Muscle layer of colon (tissue), 2 donors: Measurements from ENCODE around the gene GCG.

ENCODE experiments used
- H3K27ac ChIP-seq: one replicate; pipeline ENCODE4 v1.7.0; 2013; ENCODE audit warnings: low read depth, mild to moderate bottlenecking, low read length, moderate library complexity
- H3K27me3 ChIP-seq, 2 donors: one replicate each; pipeline ENCODE4 v1.7.0; 2013; ENCODE audit warnings: low read length in 2 of 2, mild to moderate bottlenecking in 2 of 2; ENCODE audit not compliant: insufficient read depth in 2 of 2, control insufficient read depth in 1 of 2
- H3K36me3 ChIP-seq: one replicate; pipeline ENCODE4 v1.7.0; 2013; ENCODE audit warnings: mild to moderate bottlenecking, low read length; ENCODE audit not compliant: insufficient read depth
- H3K4me1 ChIP-seq: one replicate; pipeline ENCODE4 v1.7.0; 2013; ENCODE audit warnings: mild to moderate bottlenecking, low read length; ENCODE audit not compliant: insufficient read depth
- H3K4me3 ChIP-seq, 2 donors: one replicate each; pipeline ENCODE4 v1.7.0; 2013; ENCODE audit warnings: low read length in 2 of 2, low read depth in 1 of 2, mild to moderate bottlenecking in 1 of 2, moderate library complexity in 1 of 2
- H3K9ac ChIP-seq: one replicate; pipeline ENCODE4 v1.7.0; 2013; ENCODE audit warnings: low read length
- H3K9me3 ChIP-seq: one replicate; pipeline ENCODE4 v1.7.0; 2013; ENCODE audit warnings: mild to moderate bottlenecking, low read length
- donor health status: abdominal sarcoma.
- donor health status: Adenocarcinoma of cecum.

GCG gene

DNA sequence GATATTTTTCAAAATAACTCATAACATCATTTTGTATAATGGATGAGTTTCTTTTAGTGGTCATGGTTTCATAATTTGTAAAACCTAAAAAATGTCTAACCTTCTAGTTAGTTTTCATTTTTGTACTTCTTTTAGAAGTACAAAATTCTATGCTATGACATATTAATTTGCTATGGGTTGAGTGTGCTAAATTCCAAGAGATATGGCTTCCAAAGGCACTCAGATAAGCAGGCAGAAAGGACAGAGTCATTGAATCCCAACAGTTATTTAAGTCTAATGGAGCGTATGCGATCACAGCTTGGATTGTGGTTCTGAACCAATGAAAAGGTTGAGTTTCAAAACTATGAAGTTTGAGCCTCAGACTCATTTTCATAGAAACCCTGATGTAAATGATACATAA is 37.0 kb downstream of the GCG start:
- no peak overlapping the region for H3K27ac ChIP-seq
- no peak overlapping the region for H3K4me3 ChIP-seq
- no peaks in the 10 kb centered on the region for H3K36me3 ChIP-seq
- no peaks in the 10 kb centered on the region for H3K9me3 ChIP-seq
- no peak overlapping the region for H3K9ac ChIP-seq
- peaks cover 10% of the 10 kb centered on the region for H3K4me1 ChIP-seq
- H3K27me3 ChIP-seq: no peaks in the 10 kb centered on the region

- H3K4me3 ChIP-seq: no peak overlapping the region
- H3K27ac ChIP-seq: no peak overlapping the region
- peaks cover 10% of the 10 kb centered on the region for H3K4me1 ChIP-seq
- H3K27me3 ChIP-seq: no peaks in the 10 kb centered on the region
- H3K36me3 ChIP-seq: no peaks in the 10 kb centered on the region
- H3K9ac ChIP-seq: no peak overlapping the region
- no peaks in the 10 kb centered on the region for H3K9me3 ChIP-seq
Observed at GRCh38 chr2:162114271-162114670, 37.8 kb downstream of the GCG start.

DNA sequence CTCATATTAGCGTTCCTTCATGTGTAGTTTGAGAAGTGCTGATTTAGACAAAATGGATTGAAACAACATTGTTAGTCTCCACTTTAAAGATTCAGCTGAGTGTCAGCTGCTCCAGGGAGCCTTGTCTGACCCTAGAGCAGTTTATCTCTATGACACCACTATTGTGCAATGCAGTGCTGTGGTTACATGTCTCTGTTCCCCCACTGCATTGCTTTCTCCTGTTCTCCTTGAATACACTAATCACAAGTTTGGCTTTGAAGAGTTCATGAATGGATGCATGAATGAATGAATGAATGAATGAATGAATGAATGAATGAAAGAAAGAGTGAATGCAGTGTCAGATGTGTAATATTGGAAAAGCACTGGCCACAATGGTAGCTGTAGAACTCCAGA is 38.3 kb downstream of the GCG start:
- no peak overlapping the region for H3K27ac ChIP-seq
- no peaks in the 10 kb centered on the region for H3K36me3 ChIP-seq
- no peaks in the 10 kb centered on the region for H3K9me3 ChIP-seq
- no peaks in the 10 kb centered on the region for H3K27me3 ChIP-seq
- peaks cover 9% of the 10 kb centered on the region for H3K4me1 ChIP-seq
- H3K4me3 ChIP-seq: no peak overlapping the region
- no peak overlapping the region for H3K9ac ChIP-seq

DNA sequence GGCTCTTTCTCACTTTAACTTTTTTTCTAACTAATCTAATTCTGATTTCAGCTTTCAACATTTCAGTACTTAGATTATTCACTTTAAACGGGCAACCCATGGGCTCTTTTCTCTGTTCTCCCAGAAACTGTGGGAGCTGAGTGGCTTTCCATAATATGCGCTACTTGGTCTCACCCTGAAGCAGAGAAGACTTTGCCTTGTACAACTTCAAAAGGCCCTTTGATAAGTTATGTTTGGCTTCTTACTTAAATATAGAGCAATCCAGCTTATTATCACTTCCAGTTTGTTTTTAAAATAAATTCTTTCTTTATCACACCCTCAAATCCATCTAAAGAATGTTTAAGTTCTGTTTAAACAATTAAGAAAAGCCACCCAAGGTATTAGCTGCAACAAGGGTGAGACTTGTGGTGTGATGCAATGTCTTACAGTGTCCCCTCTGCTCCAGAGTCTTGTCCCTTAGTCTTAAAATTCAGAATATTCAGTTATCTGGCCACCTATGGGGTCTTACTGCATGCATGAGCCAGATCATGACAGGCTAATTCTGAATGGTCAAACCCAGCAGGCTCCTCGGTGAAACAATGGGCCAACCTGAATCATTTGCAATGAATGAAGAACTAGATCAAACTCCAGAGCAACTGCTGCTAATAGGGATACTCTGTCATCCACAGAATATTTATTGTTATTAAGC is 38.8 kb downstream of the GCG start:
- no peaks in the 10 kb centered on the region for H3K9me3 ChIP-seq
- H3K27me3 ChIP-seq: no peaks in the 10 kb centered on the region
- H3K4me1 ChIP-seq: peaks cover 3% of the 10 kb centered on the region
- no peaks in the 10 kb centered on the region for H3K36me3 ChIP-seq
- H3K27ac ChIP-seq: no peak overlapping the region
- no peak overlapping the region for H3K4me3 ChIP-seq
- H3K9ac ChIP-seq: no peak overlapping the region

GRCh38 chr2:162111958-162112850 is 39.8 kb downstream of the GCG start:
- no peak overlapping the region for H3K4me3 ChIP-seq
- no peaks in the 10 kb centered on the region for H3K4me1 ChIP-seq
- H3K27ac ChIP-seq: no peak overlapping the region
- no peaks in the 10 kb centered on the region for H3K27me3 ChIP-seq
- no peaks in the 10 kb centered on the region for H3K36me3 ChIP-seq
- no peaks in the 10 kb centered on the region for H3K9me3 ChIP-seq
- no peak overlapping the region for H3K9ac ChIP-seq

DNA sequence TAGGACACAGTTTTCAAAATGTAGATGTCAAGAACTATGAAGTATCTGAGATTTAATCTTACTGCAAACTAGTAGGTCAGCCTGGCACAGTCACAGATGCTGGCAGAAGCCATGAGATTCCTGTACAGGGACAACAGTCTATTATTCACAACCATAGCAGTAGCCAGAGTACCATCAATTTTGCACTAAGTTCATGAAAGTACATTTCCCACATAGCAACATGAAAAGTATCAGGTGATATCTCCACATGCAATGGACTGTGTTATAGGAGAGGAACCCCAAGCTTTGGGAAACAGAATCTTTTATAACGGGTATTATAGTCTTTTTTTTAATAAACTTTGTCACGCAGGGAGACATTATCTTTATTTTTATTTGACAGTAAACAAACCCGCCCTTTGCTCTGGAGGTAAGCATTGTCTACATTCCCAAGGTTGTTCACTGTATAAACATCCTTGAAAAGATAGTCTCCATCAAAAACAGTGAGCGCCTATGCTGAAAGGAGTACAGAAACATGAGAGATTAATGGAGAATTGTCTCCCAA is 44.6 kb downstream of the GCG start:
- Histone ChIP-seq H3K9ac (no peak overlapping the region), H3K27ac (no peak overlapping the region), H3K27me3 (peaks cover 0 to 3% of the 10 kb centered on the region in 2 donors), H3K4me3 (no peak overlapping the region), H3K9me3 (no peaks in the 10 kb centered on the region), H3K36me3 (no peaks in the 10 kb centered on the region), H3K4me1 (no peaks in the 10 kb centered on the region)

- Histone ChIP-seq H3K27me3 (peaks cover 0 to 3% of the 10 kb centered on the region in 2 donors), H3K4me3 (no peak overlapping the region), H3K9ac (no peak overlapping the region), H3K9me3 (no peaks in the 10 kb centered on the region), H3K36me3 (no peaks in the 10 kb centered on the region), H3K4me1 (no peaks in the 10 kb centered on the region), H3K27ac (no peak overlapping the region)
Observed at GRCh38 chr2:162106746-162107145, 45.3 kb downstream of the GCG start.

GRCh38 chr2:162106146-162106551 is 45.9 kb downstream of the GCG start:
- Histone ChIP-seq H3K36me3 (no peaks in the 10 kb centered on the region), H3K4me1 (no peaks in the 10 kb centered on the region)

DNA sequence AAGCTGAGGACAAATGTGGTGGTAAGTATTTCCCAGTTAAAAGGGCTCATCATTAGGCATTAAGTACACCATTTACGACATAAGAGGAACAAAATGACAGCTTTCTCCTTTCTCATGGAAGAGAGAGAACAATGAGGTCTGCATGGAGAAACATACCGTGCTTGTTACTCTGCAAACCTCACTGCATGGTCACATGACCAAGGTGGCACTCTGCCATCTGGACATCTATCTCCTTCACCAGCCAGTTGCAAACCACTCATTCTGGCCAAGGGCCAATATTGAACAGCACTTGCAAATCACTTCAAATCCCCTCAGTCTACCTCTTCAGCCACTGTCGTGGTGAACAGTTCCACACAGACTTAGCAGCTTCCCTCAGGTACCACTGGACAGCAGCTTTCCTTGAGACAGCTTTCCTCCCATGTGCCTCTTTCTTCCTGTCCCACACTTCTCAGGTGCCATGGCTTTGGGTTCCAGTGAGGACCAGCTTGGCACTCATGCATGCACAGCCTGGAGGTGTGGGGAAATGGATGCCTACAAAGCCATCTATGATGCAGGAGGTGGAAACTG is 48.5 kb downstream of the GCG start:
- Histone ChIP-seq H3K9ac (no peak overlapping the region), H3K4me3 (no peak overlapping the region), H3K9me3 (no peaks in the 10 kb centered on the region), H3K36me3 (no peaks in the 10 kb centered on the region), H3K27ac (no peak overlapping the region), H3K27me3 (peaks cover 0 to 3% of the 10 kb centered on the region in 2 donors), H3K4me1 (no peaks in the 10 kb centered on the region)

More at GRCh38 chr2:162106146-162106551, 45.9 kb downstream of the GCG start:
- no peak overlapping the region for H3K9ac ChIP-seq
- no peak overlapping the region for H3K27ac ChIP-seq
- H3K27me3 ChIP-seq: peaks cover 0 to 3% of the 10 kb centered on the region in 2 donors
- H3K4me3 ChIP-seq: no peak overlapping the region
- H3K9me3 ChIP-seq: no peaks in the 10 kb centered on the region

- H3K27ac ChIP-seq: no peak overlapping the region
Observed at GRCh38 chr2:162100579-162100978, 51.5 kb downstream of the GCG start.

GRCh38 chr2:162099836-162100235 is 52.2 kb downstream of the GCG start:
- Histone ChIP-seq H3K4me3 (no peak overlapping the region), H3K27me3 (peaks cover 0 to 3% of the 10 kb centered on the region in 2 donors), H3K9ac (no peak overlapping the region), H3K4me1 (no peaks in the 10 kb centered on the region), H3K36me3 (no peaks in the 10 kb centered on the region), H3K27ac (no peak overlapping the region), H3K9me3 (no peaks in the 10 kb centered on the region)

More at GRCh38 chr2:162100579-162100978, 51.5 kb downstream of the GCG start:
- Histone ChIP-seq H3K9me3 (no peaks in the 10 kb centered on the region), H3K4me1 (no peaks in the 10 kb centered on the region), H3K36me3 (no peaks in the 10 kb centered on the region), H3K9ac (no peak overlapping the region), H3K4me3 (no peak overlapping the region), H3K27me3 (peaks cover 0 to 3% of the 10 kb centered on the region in 2 donors)
